NOMO-1 treated with dmso at 0.1 percent for 144 hours (cell line): ENCODE measurements around the gene CTNND1.
A peak's percentile ranks its signal among the peaks of the same experiment; 100 is the strongest.
"Not testable (repeated sequence)": the region's sequence is repeated elsewhere in the genome, so short reads cannot be mapped to it uniquely, and the experiment has no call there.

Experiments used
- DNase-seq: peaks from one replicate; lab custom pipeline; 2025; ENCODE audit not compliant: unreplicated experiment; lab: John Stamatoyannopoulos, UW

The CTNND1 gene

DNA sequence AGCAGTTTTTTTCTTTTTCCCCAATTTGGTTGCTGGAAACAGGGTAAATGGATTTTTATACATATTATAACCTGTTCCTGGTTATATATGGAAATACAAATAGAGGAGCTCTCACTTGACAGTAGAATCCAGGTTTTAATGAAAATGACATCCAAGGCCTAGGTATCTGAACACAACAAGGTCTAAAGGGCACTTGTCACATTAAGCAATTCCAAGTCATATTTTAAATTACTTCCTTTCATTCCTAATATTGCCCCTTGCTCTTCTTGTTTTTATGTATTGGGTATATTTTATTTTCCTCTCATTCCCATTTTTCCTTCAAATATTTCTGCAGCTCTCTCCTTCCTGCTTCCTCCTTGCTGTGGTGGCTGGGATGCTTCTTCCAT is 27.1 kb downstream of the CTNND1 start:
- DNase-seq, result no peak

DNA sequence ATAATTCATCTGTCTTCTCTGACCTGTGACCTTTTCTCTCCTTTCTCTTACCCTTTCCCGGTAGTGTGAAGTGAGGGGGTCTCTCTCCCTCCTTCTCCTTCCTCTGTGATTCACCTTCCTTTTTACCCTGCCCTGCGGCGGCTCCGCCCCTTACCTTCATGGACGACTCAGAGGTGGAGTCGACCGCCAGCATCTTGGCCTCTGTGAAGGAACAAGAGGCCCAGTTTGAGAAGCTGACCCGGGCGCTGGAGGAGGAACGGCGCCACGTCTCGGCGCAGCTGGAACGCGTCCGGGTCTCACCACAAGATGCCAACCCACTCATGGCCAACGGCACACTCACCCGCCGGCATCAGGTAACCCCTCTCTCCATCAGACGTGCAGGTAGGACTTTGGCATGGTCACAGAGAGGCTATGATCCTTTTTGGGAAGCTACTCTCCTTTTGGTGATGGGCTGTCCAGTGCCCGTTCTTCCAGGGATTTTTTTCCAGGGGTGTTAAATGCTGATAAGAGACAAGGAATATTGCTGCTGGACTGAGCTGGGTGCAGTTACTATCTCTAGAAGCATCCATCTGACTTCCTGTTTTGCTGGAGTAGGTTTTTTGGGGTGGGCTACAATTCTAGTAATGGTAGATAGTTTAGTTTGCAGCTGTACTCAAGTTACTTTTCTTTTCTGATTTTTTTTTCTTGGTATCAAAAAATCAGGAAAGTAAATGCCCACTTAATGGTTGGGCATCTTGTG is 29.9 kb downstream of the CTNND1 start:
- DNase-seq, result peak; percentile 7

DNA sequence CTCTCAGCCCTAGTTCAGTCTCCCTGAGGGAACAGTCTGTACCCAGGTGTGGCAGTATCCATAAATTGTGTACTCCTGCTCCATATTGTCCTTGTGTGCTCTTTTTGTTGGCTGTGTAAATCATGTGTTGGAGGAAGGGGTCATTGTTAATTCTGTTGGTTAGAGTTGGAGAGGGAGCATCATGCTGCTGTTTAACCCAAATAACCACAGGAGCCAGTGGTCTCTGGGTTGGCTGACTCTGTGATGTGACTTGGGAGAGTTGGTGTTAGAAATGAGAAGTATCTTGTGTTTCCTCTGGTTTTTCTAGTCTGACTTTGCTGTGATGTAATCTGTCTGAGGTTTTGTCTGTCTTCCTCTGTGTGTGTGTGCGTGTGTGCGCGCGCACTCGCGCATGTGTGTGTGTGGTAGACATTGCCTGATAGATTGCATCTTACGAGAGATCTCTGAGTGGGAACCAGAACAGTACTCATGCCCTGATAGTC is 30.5 kb downstream of the CTNND1 start:
- peak; percentile 96 for DNase-seq

DNA sequence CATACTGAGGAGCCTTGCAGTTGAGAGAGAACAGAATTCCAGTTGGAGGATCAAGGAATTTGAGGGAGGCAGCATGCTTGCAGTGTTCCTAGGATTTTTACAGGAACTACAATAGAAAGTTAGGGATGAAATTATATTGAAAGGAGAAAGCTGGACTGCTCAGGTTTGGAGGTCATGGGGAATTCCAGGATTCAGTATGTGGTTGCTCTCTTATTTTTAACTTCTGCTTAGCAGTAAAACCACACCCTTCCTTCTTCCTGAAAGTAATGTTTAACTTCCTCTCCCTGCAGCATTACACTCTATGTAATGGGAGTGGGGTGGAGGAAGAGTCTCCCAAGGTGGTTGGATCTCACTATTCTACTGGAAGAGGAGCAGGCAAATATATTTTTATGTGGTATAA is 31.3 kb downstream of the CTNND1 start:
- peak; percentile 18 for DNase-seq

DNA sequence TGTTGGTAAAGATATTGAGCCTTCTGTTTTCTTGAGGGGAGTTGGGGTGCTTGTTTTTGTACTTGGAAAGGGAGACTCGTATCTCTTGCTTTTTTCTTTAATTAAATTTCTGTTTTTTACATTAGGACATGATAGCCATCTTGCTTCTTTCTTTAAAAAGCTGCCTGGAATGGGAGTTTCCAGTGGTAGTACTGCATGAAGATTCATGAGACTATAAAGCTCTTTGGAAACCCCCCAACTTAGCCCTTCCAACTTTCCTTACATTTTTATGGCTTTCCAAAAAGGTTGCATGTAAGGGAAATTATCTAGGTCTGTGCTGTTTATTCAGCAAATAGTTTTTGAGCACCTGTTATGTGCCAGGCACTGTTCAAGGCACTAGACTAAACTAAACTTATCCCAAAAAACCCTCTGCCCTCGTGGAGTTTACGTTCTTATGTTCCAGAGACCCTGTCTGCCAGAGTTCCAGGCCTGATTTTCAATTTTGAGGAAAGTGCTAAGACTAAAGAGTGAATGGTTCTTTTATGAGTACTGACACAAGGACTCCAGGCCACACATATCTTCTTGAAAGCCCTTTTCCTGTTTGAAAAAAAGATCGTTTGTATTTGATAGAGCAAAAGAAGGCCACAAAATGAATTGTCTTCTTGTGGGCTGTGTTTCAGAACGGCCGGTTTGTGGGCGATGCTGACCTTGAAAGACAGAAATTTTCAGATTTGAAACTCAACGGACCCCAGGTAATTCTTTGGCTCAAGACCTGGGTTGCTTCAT is 31.9 kb downstream of the CTNND1 start:
- no peak for DNase-seq

DNA sequence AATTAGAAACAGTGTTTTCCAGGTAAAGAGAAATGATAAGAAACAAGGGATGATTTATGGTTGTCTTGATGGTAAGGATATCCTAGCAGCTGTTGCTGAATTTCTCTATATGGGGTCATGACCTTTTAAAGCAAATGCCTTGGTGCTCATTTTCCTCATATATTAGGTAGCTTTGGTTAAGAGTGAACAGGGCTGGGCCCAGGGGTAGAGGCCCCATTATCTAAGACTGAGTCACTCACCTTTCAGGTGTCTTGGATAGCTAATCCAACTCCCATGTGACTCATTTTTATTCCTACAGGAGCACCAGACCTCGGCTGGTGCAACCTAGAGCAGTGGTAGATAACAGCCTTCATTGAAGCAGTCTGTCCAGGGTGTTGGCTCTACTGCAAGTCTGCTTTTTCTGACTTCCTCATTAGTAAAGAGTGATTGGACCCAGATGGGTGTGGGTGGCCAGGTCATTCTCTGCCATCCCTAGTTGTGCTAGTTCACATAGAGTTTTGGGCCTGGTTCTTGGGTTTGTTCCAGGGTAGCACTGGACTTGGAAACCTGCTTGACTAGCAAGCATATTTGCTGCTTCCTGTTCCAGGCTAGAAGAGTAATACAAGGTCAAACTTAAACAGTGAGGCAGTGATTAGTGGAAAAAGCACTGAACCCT is 37.4 kb downstream of the CTNND1 start:
- peak; percentile 7 for DNase-seq

DNA sequence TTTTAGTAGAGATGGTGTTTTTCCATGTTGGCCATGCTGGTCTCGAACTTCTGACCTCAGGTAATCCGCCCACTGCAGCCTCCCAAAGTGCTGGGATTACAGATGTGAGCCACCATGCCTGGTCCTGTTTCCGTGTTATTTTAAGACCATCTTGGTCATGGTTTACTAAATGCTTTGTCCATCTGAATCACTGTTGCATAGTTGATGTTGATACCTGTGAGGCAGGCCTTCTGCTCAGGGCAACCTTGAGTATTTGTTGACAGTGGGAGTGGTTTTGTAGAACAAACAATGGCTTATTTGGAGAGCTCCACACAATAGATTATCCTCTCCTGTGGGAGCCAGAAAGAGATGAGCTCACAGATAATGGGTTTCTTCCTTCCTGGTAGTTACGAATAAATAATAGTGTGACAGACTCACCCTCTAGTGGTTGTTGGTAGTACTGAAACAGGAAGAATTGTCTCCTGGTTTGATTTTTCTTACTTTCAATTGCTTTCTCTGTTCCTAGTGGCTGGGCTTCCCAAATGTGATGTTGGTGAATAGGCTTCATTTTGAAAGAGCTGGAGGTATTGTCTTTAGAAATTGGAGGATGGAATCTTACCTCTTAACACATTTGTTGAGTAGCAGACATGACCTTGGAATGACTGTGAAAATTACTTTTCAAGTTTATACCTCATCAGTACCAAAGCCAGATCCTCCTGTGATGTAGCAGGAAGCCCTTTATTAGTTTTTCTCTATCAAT is 39.0 kb downstream of the CTNND1 start:
- peak; percentile 45 for DNase-seq

DNA sequence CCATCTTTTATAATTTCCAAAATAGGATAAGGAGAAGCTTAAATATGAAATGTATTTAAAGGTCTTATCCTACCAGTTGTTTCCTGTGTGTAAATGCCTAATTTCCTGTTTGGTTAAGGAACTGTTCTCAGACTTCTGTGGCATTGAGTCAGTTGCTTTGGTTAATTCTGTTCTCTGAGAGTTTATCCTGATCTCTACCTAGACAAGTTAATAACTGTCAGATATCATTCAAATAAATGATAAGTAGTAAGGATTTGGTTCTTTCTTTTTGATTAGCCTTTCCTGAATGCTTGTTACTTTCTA is 39.5 kb downstream of the CTNND1 start:
- DNase-seq, result no peak

DNA sequence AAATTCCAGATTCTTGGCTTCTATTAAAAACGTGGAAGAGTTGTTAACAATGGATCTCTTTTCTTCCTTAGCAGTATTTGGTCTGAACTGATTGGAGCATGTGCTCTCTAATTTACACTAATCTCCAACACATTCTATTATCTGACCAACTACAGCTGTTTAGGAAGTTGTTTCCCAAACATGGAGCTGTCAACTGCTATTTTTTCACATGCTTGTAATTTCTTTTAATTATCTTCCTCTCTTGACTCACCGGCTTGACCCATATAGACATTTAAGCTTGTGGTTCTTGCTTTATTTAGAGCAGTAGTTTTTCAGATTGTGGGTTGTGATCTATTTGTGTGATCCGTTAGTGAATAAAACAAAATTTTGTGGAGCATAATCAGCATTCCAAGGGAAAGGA is 40.8 kb downstream of the CTNND1 start:
- peak; percentile 1 for DNase-seq

DNA sequence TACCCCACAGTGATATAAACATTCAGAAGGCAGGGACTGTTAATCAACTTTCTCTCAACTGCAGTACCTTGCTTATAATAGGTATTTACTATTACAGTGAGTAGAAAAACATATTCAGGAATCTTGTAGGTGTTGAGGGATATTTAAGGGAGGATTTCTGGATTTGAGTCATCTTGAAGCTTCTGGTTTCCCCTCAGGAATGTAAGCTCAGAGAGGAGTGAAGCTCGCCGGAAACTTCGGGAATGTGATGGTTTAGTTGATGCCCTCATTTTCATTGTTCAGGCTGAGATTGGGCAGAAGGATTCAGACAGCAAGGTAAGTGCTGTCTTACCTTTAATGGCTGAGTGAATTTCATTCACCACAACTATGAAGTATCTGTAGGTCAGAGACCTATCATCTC is 42.9 kb downstream of the CTNND1 start:
- DNase-seq, result no peak

DNA sequence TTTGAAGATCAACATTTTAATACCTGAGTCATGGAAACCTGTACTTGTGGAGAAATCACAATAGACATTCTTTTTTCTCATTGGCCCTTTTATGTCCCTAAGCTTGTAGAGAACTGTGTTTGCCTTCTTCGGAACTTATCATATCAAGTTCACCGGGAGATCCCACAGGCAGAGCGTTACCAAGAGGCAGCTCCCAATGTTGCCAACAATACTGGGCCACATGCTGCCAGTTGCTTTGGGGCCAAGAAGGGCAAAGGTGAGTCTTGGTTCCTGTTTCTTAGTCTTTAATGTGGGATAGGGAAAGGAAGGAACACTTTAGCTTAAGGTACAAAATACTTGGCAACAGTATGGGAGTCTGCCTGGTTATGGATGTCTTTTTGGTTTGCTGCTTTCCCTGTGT is 44.2 kb downstream of the CTNND1 start:
- DNase-seq, result no peak

DNA sequence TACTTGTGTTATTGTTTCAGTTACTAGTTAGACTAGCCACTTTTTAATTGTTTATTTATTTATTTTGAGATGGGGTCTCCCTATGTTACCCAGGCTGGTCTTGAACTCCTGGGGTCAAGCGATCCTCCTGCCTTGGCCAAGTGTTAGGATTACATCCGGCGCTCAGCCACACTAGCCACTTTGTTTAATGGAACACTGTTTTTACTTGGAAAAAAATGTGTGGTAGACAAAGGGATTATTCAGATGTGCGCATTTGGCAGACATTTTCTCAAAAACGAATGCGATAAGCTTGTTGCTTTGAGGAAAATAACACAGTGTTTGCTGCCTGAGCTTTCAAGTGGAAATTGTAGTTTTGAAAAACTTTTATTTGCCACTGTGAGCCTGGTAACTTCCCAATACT is 51.0 kb downstream of the CTNND1 start:
- no peak for DNase-seq

DNA sequence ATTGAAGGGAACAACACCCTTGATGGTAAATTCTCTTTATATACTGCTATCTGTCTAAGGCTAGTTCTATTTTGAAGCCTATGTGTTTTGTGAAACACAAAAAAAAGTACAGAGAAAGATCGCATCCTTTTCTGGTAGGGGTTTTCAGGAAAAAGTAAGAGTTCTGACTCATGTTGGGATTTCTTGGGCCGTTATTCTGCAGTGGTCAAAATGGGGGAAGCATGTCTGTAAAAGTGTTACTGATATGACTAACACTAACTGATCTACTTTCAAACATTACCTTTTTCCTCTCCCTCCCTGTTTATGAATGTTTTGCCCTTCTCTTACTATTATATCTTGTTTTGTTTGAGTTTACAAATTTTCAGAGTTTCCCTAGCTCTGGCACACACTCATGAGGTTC is 53.9 kb downstream of the CTNND1 start:
- no peak for DNase-seq

DNA sequence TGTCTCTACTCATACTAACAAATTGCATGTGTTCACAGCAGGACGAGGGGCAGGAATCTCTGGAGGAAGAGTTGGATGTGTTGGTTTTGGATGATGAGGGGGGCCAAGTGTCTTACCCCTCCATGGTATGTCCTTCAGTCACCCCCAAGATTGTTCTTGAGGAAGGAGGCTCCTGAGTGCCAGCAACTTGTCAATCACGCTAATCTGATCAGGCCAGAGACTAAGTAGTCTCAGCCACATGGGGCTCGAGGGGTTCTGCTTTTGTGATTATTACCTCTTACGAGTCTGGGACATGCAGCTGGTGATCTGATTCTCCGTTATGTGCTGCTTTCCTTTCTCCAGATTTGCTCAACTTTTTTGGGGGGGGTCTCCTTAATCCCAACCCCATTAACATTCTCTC is 54.3 kb downstream of the CTNND1 start:
- DNase-seq, result no peak

DNA sequence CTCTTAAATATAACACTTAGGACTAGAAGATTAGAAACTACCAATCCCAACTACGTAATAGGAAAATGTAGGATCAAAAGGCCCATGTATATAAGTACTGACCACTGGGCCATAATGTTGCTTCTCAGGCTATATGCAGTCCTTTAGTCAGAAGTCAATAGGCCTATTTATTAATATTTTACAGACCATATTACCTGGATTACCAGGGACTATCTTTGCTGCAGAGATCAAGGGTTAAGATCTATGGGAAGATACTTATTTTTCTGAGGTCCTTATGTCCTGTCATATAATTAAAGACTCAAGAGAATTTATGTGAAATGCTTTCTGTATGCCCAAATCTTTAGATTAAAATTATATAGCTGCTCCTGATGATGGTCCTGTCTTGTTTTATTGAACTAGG is 57.2 kb downstream of the CTNND1 start:
- DNase-seq, result no peak

DNA sequence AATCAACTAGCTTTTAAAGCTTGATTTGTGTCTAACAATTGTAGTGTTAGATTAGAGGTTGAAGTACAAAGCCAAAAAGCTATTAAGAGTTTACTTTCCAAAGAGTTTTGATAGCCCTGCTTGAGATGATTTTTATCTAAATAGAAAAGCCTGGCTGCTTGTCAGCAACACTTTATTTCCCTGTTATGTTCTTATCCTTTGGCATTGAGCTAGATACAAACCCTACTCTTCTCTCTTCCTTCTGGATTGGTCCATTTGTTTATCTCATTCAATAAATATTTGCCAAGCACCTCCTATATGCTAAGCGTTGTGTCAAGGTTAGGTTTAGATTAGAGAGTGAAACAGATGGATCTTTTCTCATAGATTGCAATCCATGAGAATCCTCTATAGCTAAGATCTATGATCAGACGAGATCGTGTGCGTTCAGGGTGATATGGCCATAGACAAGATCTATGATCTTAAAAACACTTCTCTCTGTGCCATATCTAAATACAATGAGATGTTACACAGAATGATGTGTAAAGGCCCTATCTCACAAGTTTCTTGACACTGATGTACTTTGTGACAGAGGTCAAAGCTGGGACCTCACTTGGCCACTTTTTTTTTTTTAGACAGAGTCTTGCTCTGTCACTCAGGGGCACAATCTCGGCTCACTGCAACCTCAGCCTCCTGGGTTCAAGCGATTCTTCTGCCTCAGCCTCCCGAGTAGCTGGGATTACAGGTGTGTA is 57.8 kb downstream of the CTNND1 start:
- DNase-seq, result no peak

DNA sequence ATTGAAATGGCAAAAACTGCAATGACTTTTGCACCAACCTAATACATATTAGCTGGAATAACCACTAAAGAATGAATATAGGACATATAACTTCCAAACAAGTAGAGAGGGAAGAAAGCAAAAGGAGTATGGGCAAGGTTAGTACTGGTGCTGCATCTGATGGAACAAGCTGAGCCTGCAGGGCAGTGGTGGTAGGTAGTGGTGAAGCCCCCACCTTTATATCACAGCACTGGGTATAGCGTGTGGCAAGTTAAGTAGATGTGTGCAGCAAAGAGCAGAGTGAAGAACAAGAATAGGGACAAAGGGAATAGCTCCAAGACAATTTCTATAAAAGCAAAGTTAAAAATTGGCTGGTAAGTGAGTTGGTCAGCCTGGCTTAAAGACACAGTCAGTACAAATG is 62.3 kb downstream of the CTNND1 start:
- no peak for DNase-seq

DNA sequence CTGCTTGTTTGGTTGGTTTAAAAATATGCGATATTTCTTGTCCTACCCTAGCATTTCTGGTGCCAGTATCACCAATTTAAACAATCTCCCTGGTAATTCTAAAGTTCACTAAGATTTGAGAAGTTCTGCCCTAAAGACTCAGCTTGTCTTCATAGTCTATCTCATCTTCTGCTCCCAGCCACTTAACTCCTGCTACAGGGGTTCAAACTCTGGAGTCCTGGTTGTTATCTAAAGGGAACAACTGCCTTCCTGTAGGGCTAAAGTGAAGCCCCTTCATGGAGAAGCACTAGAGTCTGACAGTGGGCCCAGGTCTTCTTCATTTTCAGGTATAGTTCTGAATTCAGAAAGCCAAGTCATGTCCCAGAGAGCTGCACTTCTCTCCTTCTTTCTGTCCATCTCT is 73.2 kb downstream of the CTNND1 start:
- DNase-seq, result no peak

DNA sequence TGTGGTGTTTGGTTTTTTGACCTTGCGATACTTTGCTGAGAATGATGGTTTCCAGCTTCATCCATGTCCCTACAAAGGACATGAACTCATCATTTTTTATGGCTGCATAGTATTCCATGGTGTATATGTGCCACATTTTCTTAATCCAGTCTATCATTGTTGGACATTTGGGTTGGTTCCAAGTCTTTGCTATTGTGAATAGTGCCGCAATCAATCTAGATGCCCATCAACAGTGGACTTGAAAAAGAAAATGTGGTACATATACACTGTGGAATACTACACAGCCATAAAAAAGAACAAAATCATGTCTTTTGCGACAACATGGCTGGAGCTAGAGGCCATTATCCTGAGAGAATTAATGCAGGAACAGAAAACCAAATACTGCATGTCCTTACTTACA is 77.0 kb downstream of the CTNND1 start:
- not testable (repeated sequence) for DNase-seq

DNA sequence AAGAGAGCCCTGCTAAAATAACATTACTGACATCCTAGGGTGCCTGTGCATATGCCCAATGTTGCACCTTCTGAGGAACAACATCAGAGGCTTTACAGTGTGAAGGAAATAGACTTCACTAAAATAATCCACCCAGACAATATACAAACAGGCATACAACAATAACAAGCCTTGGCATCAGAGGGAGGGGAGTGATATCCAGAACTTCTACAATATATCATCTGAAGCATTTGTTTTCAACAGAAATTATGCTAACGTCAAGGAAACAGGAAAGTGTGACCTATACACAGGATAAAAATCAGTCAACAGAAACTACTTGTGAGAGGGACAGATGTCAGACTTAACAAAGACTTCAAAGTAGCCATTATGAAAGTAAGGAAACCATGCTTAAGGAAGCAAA is 81.3 kb downstream of the CTNND1 start:
- no peak for DNase-seq

DNA sequence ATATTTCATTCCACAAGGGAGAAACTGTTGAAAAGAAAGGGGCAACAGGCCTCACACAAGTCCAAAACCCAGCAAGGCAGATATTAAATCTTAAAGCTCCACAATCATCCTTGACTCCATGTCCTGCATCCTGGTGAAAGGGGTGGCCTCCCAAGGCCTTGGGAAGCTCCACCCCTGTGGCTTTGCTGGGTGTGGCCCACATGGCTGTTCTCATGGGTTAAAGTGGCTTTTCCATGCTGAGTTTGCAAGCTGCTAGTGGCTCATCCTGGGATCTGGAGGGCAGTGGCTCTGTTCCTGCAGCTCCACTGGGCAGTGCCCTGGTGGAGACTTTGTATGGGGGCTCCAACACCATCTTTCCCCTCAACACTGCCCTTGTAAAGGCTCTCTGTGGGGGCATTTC is 106.4 kb downstream of the CTNND1 start:
- no peak for DNase-seq
